ENCODE measurements around the gene LONP2. TPM values are rescaled to one million over a fixed set of nuclear protein-coding genes. Genes with fewer than 3 reads are reported as not detected.

LONP2 gene
- total and polyA plus RNA-seq, 2 of the 13 experiments (the other 11 are each of a cell fraction or from before 2014, with no cell fraction given) = 39.2 to 63.3 TPM

DNA sequence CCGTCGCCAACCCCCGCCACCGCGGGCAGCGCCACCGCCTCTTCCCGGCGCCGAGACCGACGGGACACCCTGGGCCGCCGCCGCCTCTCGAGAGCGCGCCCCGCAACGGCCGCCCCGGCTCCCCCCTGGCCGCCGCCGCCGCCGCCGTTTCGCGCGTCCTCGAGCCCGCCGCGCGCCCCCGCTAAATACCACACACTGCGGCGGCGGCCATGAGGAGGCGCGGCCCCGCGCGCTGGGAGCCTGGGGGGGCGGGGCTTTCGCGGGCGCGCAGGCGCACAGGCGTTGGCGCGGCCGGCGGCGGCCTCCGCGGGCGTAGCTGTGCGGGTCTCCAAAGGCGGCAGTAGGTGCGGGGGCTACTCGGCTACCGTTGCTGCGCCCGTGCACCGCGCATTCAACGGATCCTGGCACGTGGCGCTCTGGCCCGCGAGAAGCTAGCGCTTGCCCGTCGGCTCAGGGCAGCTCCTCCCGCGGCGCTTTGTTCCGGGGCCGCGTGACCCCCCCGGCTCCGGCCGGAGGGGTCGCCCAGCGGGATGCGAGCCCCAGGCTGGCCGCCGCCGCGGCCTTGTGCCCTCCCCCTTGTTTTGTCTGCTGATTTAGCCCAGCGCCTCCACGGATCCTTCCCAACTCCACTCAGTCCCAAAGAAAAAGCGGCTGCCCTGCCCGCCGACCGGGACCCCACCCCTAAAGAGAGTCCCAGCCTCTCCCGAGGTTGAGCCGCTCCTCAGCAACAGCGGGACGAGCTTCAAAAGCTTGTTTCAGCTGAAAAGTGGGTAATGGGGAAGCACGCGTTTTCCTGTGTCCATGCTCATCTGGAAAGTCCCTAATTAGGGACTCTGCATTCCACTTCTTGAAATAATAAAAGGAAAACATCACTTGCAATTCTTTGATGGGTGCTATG lies 141.4 kb downstream of the LONP2 start, which contains the start of gene SIAH1 (continued):
- no peak for TF ChIP-seq RERE (CRISPR knock-in tag; IDR thresholded peaks at IDR 0.05; ENCODE audit: low read depth)
- no peak for TF ChIP-seq KDM4B (CRISPR knock-in tag; IDR thresholded peaks at IDR 0.05)
- 0 out of 2 replicates have a peak, but pooled peaks have one; percentile 3 for TF ChIP-seq STAG1 (CRISPR knock-in tag; IDR thresholded peaks at IDR 0.05)
- TF ChIP-seq AFF4 (CRISPR knock-in tag; IDR thresholded peaks at IDR 0.05) = no peak
- no peak for TF ChIP-seq HOXA7 (CRISPR knock-in tag; IDR thresholded peaks at IDR 0.05)
- TF ChIP-seq ZSCAN20 (CRISPR knock-in tag; IDR thresholded peaks at IDR 0.05; ENCODE audit: borderline replicate concordance) = peak; percentile 92
- TF ChIP-seq ZNF230 (CRISPR knock-in tag; IDR thresholded peaks at IDR 0.05) = no peak
- no peak for TF ChIP-seq SETDB1 (CRISPR knock-in tag; IDR thresholded peaks at IDR 0.05; ENCODE audit: borderline replicate concordance)
- peak; percentile 37 for TF ChIP-seq ZNF747 (CRISPR knock-in tag; IDR thresholded peaks at IDR 0.05; ENCODE audit: borderline replicate concordance)
- TF ChIP-seq ZSCAN29 (CRISPR knock-in tag; conservative IDR thresholded peaks at IDR 0.05) = no peak
- peak; percentile 68; the same call in 1 of the 2 replicates for TF ChIP-seq ZNF768 (CRISPR knock-in tag; IDR thresholded peaks at IDR 0.05)
- TF ChIP-seq HNRNPK (IDR thresholded peaks at IDR 0.05; ENCODE audit: low read depth, low read length, poor library complexity, severe bottlenecking) = no peak
- peak; percentile 98 for TF ChIP-seq SRSF1 (optimal IDR thresholded peaks at IDR 0.05; ENCODE audit: low read depth, low read length)
- TF ChIP-seq TBX2 (CRISPR knock-in tag; IDR thresholded peaks at IDR 0.05; ENCODE audit: borderline replicate concordance) = peak; percentile 56; the same call in 1 of the 2 replicates
- no peak for TF ChIP-seq ZNF136 (CRISPR knock-in tag; IDR thresholded peaks at IDR 0.05; ENCODE audit: low read depth)
- peak; percentile 77 for TF ChIP-seq ASH2L (IDR thresholded peaks at IDR 0.05; ENCODE audit: insufficient read length, low read depth, low read length)
- TF ChIP-seq RBM39 (IDR thresholded peaks at IDR 0.05; ENCODE audit: low read depth, low read length, poor library complexity, severe bottlenecking) = peak; percentile 54
